ENCODE data around the gene ANKEF1.
"Not testable (repeated sequence)": the region's sequence is repeated elsewhere in the genome, so short reads cannot be mapped to it uniquely, and the experiment has no call there.

Gene ANKEF1

GRCh38 chr20:10033905-10034650 lies 709 bp upstream of the ANKEF1 start:
- DNase-seq (ENCODE audit: low spot score): no peak

- DNase-seq (ENCODE audit: low spot score): not testable (repeated sequence)
Measured at GRCh38 chr20:10036321-10036720, 1.5 kb downstream of the ANKEF1 start.

- DNase-seq (ENCODE audit: low spot score): no peak
Measured at GRCh38 chr20:10040070-10040975, 5.5 kb downstream of the ANKEF1 start.

GRCh38 chr20:10042086-10042485 lies 7.3 kb downstream of the ANKEF1 start:
- DNase-seq (ENCODE audit: low spot score): no peak

- DNase-seq (ENCODE audit: low spot score): no peak
Measured at GRCh38 chr20:10047427-10047826, 12.6 kb downstream of the ANKEF1 start.

GRCh38 chr20:10051185-10051584 lies 16.4 kb downstream of the ANKEF1 start:
- no peak for DNase-seq (ENCODE audit: low spot score)

GRCh38 chr20:10059006-10059405 lies 24.2 kb downstream of the ANKEF1 start:
- DNase-seq (ENCODE audit: low spot score): no peak

GRCh38 chr20:10060226-10060625 lies 25.4 kb downstream of the ANKEF1 start:
- no peak for DNase-seq (ENCODE audit: low spot score)

GRCh38 chr20:10061641-10062040 lies 26.9 kb downstream of the ANKEF1 start:
- no peak for DNase-seq (ENCODE audit: low spot score)

GRCh38 chr20:10063482-10063881 lies 28.7 kb downstream of the ANKEF1 start:
- DNase-seq (ENCODE audit: low spot score): no peak

- no peak for DNase-seq (ENCODE audit: low spot score)
Measured at GRCh38 chr20:10064611-10065010, 29.8 kb downstream of the ANKEF1 start.

- no peak for DNase-seq (ENCODE audit: low spot score)
Measured at GRCh38 chr20:10065154-10065833, 30.5 kb downstream of the ANKEF1 start.

GRCh38 chr20:10067321-10067720 lies 32.5 kb downstream of the ANKEF1 start:
- no peak for DNase-seq (ENCODE audit: low spot score)

GRCh38 chr20:10074513-10074912 lies 39.7 kb downstream of the ANKEF1 start:
- DNase-seq (ENCODE audit: low spot score): no peak

- DNase-seq (ENCODE audit: low spot score): no peak
Measured at GRCh38 chr20:10075606-10076005, 40.8 kb downstream of the ANKEF1 start.

GRCh38 chr20:10076126-10077080 lies 41.6 kb downstream of the ANKEF1 start:
- DNase-seq (ENCODE audit: low spot score): no peak

- no peak for DNase-seq (ENCODE audit: low spot score)
Measured at GRCh38 chr20:10077081-10077471, 42.3 kb downstream of the ANKEF1 start.

GRCh38 chr20:10077886-10078285 lies 43.1 kb downstream of the ANKEF1 start:
- no peak for DNase-seq (ENCODE audit: low spot score)

GRCh38 chr20:10078403-10078802 lies 43.6 kb downstream of the ANKEF1 start:
- no peak for DNase-seq (ENCODE audit: low spot score)

- no peak for DNase-seq (ENCODE audit: low spot score)
Measured at GRCh38 chr20:10079964-10080363, 45.2 kb downstream of the ANKEF1 start.

GRCh38 chr20:10080574-10080973 lies 45.8 kb downstream of the ANKEF1 start:
- DNase-seq (ENCODE audit: low spot score): no peak
